WI38 (cell line): ENCODE measurements around the gene GABRG3.

Experiments
- H3K4me3 ChIP-seq: 2 replicates; pipeline ENCODE4 v1.5.1; 2011; ENCODE audit warnings: low read depth, mild to moderate bottlenecking, control low read depth, low read length
- TF ChIP-seq, protein P1 (sequence below): IDR thresholded peaks from 2 replicates; pipeline ENCODE4 v1.5.1; 2012; ENCODE audit warnings: low read depth, mild to moderate bottlenecking, control low read depth, low read length

GABRG3 gene

DNA sequence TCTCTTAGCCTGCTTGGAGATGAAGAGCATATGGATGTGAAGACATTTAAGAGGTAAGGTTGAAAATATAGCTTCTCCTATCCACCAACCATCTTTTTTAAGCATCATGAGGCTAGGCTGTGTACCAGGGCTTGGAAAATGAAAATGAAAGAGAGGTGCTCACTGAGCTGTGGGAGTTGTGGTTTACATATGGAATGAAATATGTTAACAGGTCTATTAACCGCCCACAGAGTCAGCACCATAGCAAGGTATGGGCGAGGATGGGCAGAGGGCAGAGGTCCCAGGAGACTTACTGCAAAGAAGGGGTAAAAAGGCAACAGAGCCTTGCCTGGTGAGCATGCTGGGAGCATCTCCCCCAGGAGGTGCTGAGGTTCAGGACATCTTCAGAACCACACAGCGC is 273.1 kb downstream of the GABRG3 start:
- TF ChIP-seq, protein P1, sequence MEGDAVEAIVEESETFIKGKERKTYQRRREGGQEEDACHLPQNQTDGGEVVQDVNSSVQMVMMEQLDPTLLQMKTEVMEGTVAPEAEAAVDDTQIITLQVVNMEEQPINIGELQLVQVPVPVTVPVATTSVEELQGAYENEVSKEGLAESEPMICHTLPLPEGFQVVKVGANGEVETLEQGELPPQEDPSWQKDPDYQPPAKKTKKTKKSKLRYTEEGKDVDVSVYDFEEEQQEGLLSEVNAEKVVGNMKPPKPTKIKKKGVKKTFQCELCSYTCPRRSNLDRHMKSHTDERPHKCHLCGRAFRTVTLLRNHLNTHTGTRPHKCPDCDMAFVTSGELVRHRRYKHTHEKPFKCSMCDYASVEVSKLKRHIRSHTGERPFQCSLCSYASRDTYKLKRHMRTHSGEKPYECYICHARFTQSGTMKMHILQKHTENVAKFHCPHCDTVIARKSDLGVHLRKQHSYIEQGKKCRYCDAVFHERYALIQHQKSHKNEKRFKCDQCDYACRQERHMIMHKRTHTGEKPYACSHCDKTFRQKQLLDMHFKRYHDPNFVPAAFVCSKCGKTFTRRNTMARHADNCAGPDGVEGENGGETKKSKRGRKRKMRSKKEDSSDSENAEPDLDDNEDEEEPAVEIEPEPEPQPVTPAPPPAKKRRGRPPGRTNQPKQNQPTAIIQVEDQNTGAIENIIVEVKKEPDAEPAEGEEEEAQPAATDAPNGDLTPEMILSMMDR = no peak
- no peak overlapping the region for H3K4me3 ChIP-seq

DNA sequence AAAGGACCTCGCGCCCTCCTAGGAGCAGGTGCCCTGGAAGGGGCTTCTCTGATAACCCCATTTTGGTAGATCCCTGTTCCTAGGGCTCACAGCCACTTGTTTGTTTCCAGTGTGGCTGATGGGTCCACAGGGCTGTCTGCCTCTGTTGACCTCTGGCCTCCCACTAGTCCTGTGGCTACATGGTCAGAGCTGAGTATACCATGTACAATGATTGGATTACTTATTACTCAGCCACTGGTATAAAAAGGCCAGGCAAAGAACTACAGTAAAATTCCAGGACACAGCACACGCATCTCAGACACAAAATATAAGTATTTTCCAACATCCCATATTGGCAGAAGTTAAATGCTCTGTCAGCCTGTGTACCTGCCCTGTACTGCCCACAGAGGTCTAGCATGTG is 277.3 kb downstream of the GABRG3 start:
- no peak overlapping the region for H3K4me3 ChIP-seq
- TF ChIP-seq, protein P1 = no peak

DNA sequence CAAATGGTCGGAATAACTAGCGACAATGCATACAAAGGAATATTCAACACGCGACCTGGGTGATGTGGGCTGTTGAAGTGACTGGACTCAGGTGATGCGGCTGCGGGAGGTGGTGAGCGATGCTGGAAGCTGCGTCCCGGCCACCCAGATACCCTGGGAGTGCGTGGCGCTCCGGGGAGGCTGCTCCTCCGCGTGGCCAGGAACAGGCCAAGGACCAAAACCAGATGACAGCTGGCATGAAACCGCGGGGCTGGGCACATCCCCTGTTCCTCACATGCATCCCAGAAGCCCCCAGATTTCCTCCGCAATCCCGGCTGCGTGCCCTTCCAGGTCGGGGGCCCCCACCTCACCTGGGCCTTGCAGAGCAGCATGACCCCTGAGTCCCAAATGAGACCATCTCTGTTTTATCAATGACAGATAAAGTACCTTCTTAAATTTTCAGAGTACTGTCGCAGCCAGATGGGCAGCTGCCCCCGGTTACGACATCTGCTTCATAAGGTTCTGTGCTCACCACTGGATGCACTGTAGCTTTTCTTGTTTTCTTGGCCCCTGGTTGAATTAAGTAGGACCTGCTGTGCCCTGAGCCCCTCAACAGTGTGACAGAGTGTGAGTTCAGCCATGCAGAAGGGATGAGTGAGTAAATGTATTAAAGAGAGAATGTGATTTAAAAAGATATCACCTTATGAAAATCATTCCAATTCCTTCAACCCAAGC is 278.2 kb downstream of the GABRG3 start:
- TF ChIP-seq, protein P1 = no peak
- H3K4me3 ChIP-seq = no peak overlapping the region

DNA sequence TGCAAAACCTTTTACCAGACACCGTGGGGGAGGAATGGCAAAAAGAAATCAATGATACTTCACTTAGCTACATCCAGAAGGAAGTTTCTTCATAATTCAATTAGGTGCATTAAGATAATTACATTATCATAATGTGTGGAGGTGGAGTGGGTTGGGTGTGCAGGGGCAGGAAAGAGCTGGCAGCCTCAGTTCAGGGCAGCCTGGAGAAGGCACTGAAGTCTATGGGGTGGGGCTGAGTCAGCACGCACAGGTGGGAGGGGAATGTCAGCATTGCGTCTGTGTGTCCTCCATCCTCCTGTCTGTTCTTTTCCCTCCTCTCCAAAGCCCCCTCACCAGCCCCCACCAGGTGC is 278.8 kb downstream of the GABRG3 start:
- no peak overlapping the region for H3K4me3 ChIP-seq
- TF ChIP-seq, protein P1 = no peak

DNA sequence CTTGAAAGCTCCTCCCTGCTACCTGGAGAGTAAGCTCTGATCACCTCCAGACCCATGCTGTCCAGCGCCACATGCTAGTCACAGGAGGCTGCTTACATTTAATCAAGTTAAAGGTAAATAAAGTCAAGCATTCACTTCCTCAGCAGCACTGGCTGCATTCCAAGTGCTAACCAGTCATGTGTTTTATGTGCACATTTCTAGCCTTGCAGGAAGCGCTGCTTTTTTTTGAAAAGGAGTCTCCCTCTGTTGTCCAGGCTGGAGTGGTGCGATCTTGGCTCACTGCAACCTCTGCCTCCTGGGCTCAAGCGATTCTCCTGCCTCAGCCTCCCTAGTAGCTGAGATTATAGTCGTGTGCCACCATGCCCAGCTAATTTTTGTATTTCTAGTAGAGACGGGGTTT is 279.2 kb downstream of the GABRG3 start:
- TF ChIP-seq, protein P1 = no peak
- no peak overlapping the region for H3K4me3 ChIP-seq

DNA sequence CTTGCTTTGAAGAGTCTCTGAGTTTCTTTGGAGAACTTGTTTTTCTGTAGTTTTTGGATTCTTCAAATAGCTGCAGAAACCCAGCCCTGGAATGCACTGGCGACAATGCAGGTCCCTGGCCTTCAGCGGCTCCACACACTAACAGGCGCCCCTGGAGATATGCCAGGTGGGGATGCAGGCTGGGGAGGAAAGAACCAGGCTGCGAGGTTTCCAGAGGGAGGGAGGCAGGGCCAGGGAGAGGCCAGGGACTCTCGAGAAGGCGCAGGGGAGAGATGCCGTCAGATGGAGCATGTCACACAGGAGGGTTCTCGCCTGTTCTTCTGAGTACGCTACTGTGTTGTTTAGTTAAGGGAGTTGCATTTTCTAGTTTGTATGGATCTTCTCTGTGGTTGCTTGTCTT is 283.1 kb downstream of the GABRG3 start:
- TF ChIP-seq, protein P1 = no peak
- no peak overlapping the region for H3K4me3 ChIP-seq

DNA sequence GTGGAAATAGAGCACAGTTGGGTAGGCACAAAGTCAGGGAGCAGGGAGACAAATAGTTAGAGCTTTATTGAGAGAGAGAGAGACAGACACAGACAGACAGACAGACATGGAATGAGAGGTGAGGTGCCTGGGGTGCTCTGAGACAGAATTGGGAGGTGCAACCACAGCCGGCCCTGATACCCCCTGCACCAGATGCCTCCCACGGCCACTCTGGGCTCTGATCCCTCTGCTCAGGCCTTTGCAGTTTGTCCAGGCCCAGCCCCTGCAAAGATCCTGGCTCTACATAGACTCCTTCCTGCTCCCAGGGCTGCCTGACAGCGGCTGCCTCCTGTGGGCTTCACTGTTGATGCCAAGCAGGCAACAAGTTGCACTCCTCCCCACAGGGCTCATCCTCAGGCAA is 283.8 kb downstream of the GABRG3 start:
- TF ChIP-seq, protein P1 = no peak
- no peak overlapping the region for H3K4me3 ChIP-seq
